Liver (tissue), 9 donors: ENCODE measurements around the gene SQOR. TPM values are rescaled to one million over a fixed set of nuclear protein-coding genes. Genes with fewer than 3 reads are reported as not detected.

Experiments
- DNase-seq: peaks from one replicate; pipeline ENCODE4 v3.0.0-alpha.2; 2017; ENCODE audit warnings: low spot score
- H3K27ac ChIP-seq, 2 donors: one replicate each; pipeline ENCODE4 v1.7.0; 2013; ENCODE audit warnings: inconsistent platforms in 2 of 2, low read length in 2 of 2, control low read depth in 1 of 2, low read depth in 1 of 2, mild to moderate bottlenecking in 1 of 2
- H3K27me3 ChIP-seq, 4 donors: one replicate each; pipeline versions ENCODE4 v1.6.1 to v1.7.0; 2013; ENCODE audit warnings: low read length in 3 of 4, inconsistent platforms in 1 of 4, mild to moderate bottlenecking in 1 of 4, moderate library complexity in 1 of 4; ENCODE audit not compliant: control insufficient read depth in 4 of 4, insufficient read depth in 4 of 4
- H3K36me3 ChIP-seq, 4 donors: one replicate each; pipeline versions ENCODE4 v1.6.1 to v1.7.0; 2013; ENCODE audit warnings: low read length in 3 of 4, mild to moderate bottlenecking in 3 of 4, low read depth in 1 of 4, moderate library complexity in 1 of 4; ENCODE audit not compliant: control insufficient read depth in 4 of 4, insufficient read depth in 3 of 4
- H3K4me1 ChIP-seq, 4 donors: one replicate each; pipeline versions ENCODE4 v1.6.1 to v1.7.0; 2013; ENCODE audit warnings: low read length in 3 of 4, mild to moderate bottlenecking in 3 of 4, moderate library complexity in 1 of 4; ENCODE audit not compliant: control insufficient read depth in 4 of 4, insufficient read depth in 4 of 4
- H3K4me3 ChIP-seq, 3 donors: one replicate each; pipeline versions ENCODE4 v1.6.1 to v1.7.0; 2013; ENCODE audit warnings: low read length in 3 of 3, control low read depth in 1 of 3, low read depth in 1 of 3, mild to moderate bottlenecking in 1 of 3
- H3K9ac ChIP-seq, 2 donors: one replicate each; pipeline ENCODE4 v1.7.0; 2013; ENCODE audit warnings: low read length in 2 of 2, mild to moderate bottlenecking in 2 of 2, moderate library complexity in 2 of 2, control low read depth in 1 of 2, low read depth in 1 of 2
- H3K9me3 ChIP-seq, 4 donors: one replicate each; pipeline versions ENCODE4 v1.6.1 to v1.7.0; 2013; ENCODE audit warnings: low read length in 3 of 4; ENCODE audit not compliant: control insufficient read depth in 4 of 4
- ATF3 ChIP-seq: IDR thresholded peaks from 2 replicates; pipeline ENCODE4 v1.6.1; 2016; ENCODE audit warnings: antibody characterized with exemption
- CTCF ChIP-seq: fragments of 150-350 bp; IDR thresholded peaks from 2 replicates; pipeline ENCODE4 v1.5.1; 2017; ENCODE audit warnings: improper control_type of control experiment, low read depth, low read length; ENCODE audit not compliant: missing input control
- EGR1 ChIP-seq, 2 donors: IDR thresholded peaks; 2 replicates each; pipeline ENCODE4 v1.6.1; 2016 to 2018; ENCODE audit warnings: antibody characterized with exemption in 2 of 2, low read depth in 2 of 2
- FOXA1 ChIP-seq: IDR thresholded peaks from 2 replicates; pipeline ENCODE4 v1.6.1; 2016; ENCODE audit warnings: antibody characterized with exemption
- FOXA2 ChIP-seq: IDR thresholded peaks from 2 replicates; pipeline ENCODE4 v1.6.1; 2016; ENCODE audit warnings: antibody characterized with exemption
- GABPA ChIP-seq, 2 donors: IDR thresholded peaks in 1 of 2; conservative IDR thresholded peaks in 1 of 2; 2 replicates each; pipeline ENCODE4 v1.6.1; 2016; ENCODE audit warnings: antibody characterized with exemption in 2 of 2, mild to moderate bottlenecking in 1 of 2, moderate library complexity in 1 of 2
- HNF4A ChIP-seq, 2 donors: conservative IDR thresholded peaks; 2 replicates each; pipeline ENCODE4 v1.6.1; 2016; ENCODE audit warnings: antibody characterized with exemption in 2 of 2, mild to moderate bottlenecking in 2 of 2
- JUND ChIP-seq, 2 donors: IDR thresholded peaks; 2 replicates each; pipeline ENCODE4 v1.6.1; 2016; ENCODE audit warnings: antibody characterized with exemption in 2 of 2
- MAX ChIP-seq: IDR thresholded peaks from 2 replicates; pipeline ENCODE4 v1.6.1; 2016; ENCODE audit warnings: antibody characterized with exemption
- NR2F2 ChIP-seq: IDR thresholded peaks from 2 replicates; pipeline ENCODE4 v1.6.1; 2016; ENCODE audit warnings: antibody characterized with exemption
- RAD21 ChIP-seq, 2 donors: IDR thresholded peaks; 2 replicates each; pipeline ENCODE4 v1.6.1; 2016; ENCODE audit warnings: antibody characterized with exemption in 2 of 2, mild to moderate bottlenecking in 2 of 2
- REST ChIP-seq: IDR thresholded peaks from 2 replicates; pipeline ENCODE4 v1.6.1; 2016; ENCODE audit warnings: antibody characterized with exemption, mild to moderate bottlenecking
- RXRA ChIP-seq, 2 donors: IDR thresholded peaks; 2 replicates each; pipeline ENCODE4 v1.6.1; 2017 to 2018; ENCODE audit warnings: antibody characterized with exemption in 2 of 2, mild to moderate bottlenecking in 1 of 2
- SP1 ChIP-seq: IDR thresholded peaks from 2 replicates; pipeline ENCODE4 v1.6.1; 2018; ENCODE audit warnings: antibody characterized with exemption, mild to moderate bottlenecking
- TAF1 ChIP-seq: conservative IDR thresholded peaks from 2 replicates; pipeline ENCODE4 v1.6.1; 2016; ENCODE audit warnings: antibody characterized with exemption, mild to moderate bottlenecking
- YY1 ChIP-seq: IDR thresholded peaks from 2 replicates; pipeline ENCODE4 v1.6.1; 2016; ENCODE audit warnings: antibody characterized with exemption, mild to moderate bottlenecking
- ZBTB33 ChIP-seq: IDR thresholded peaks from 2 replicates; pipeline ENCODE4 v1.6.1; 2016; ENCODE audit warnings: antibody characterized with exemption
- WGBS: extraction: QIAGEN DNeasy Blood & Tissue Kit; methylation state at CpG from one replicate; pipeline ENCODE4 v1.1.7; 2013; 5-methylcytosine and 5-hydroxymethylcytosine counted together
- polyA plus RNA-seq, 2 donors: library from polyadenylated mRNA; stranded (reverse) in 1 of 2; unstranded in 1 of 2; fragments of 200-250 nt in 1 of 2; fragments of >200 nt in 1 of 2; fragmentation: Nextera tagmentation in 1 of 2; extraction: Ambion mirVana in 1 of 2; gene quantifications; one replicate each; pipeline versions ENCODE4 v1.2.1 to v1.2.3, GENCODE V29; 2013 to 2015
- total RNA-seq, 2 donors: library from RNA; depleted of rRNA; stranded (reverse); fragments of >200 nt; gene quantifications; one replicate each; pipeline ENCODE4 v1.2.3, GENCODE V29; 2014
- donor health status: healthy.
- donor health status: healthy.
- donor health status: healthy.
- donor health status: healthy.
- donor health status: healthy.

SQOR gene
- total and polyA plus RNA-seq, 4 donors = 29.6 to 41.7 (median 35.1) TPM

- TF ChIP-seq ZBTB33 (no peak), TAF1 (no peak), YY1 (no peak), ATF3 (no peak), MAX (no peak), EGR1 (IDR thresholded peaks at IDR 0.05; ENCODE audit: low read depth in 2 of 2) (no peak), RAD21 (IDR thresholded peaks at IDR 0.05) (no peak)
These were observed 85.4 kb downstream of the SQOR start (continued) for GRCh38 chr15:45720183-45720582.

GRCh38 chr15:45728641-45729040, 93.8 kb downstream of the SQOR start:
- Histone ChIP-seq H3K27ac (no peak overlapping the region), H3K4me1 (no peaks in the 10 kb centered on the region), H3K4me3 (no peak overlapping the region), H3K36me3 (no peaks in the 10 kb centered on the region), H3K9me3 (no peaks in the 10 kb centered on the region), H3K9ac (no peak overlapping the region), H3K27me3 (no peaks in the 10 kb centered on the region)
- 91% methylated on average over 3 of the region's 3 CpGs for WGBS
- no peak for TF ChIP-seq RXRA (IDR thresholded peaks at IDR 0.05)
- TF ChIP-seq REST = no peak
- no peak for DNase-seq

- 86% methylated on average over 7 of the region's 7 CpGs for WGBS
- Histone ChIP-seq H3K4me1 (no peaks in the 10 kb centered on the region), H3K36me3 (no peaks in the 10 kb centered on the region), H3K27me3 (no peaks in the 10 kb centered on the region), H3K9ac (no peak overlapping the region), H3K9me3 (no peaks in the 10 kb centered on the region), H3K27ac (no peak overlapping the region), H3K4me3 (no peak overlapping the region)
- no peak for DNase-seq
- TF ChIP-seq NR2F2 (no peak), JUND (IDR thresholded peaks at IDR 0.05) (no peak), RXRA (IDR thresholded peaks at IDR 0.05) (no peak), CTCF (no peak), MAX (no peak), ATF3 (no peak), FOXA2 (no peak), TAF1 (no peak), GABPA (IDR thresholded peaks at IDR 0.05 in 1 of 2, conservative IDR thresholded peaks at IDR 0.05 in 1 of 2) (no peak), HNF4A (conservative IDR thresholded peaks at IDR 0.05) (no peak), SP1 (no peak), FOXA1 (no peak), RAD21 (IDR thresholded peaks at IDR 0.05) (no peak)
These were observed 94.3 kb downstream of the SQOR start for GRCh38 chr15:45729141-45729540.
